IMR-90 (cell line): ENCODE results near the gene PPEF2. TPM values are rescaled to one million over a fixed set of nuclear protein-coding genes. Genes with fewer than 3 reads are reported as not detected.

Experiments
- ATAC-seq: fragments of 200-7000 bp; cut with Tn5 transposase; 2 replicates; pipeline ENCODE4 v1.9.1; 2020; ENCODE audit warnings: low read depth, mild to moderate bottlenecking, moderate library complexity
- Bru-seq: library from RNA; stranded (reverse); fragments of 400-500 nt; gene quantifications from one replicate; lab custom pipeline; 2021; lab: Mats Ljungman, UMichigan
- BruChase-seq, 2 experiments: library from RNA; stranded (reverse); fragments of 400-500 nt; gene quantifications; one replicate each; lab custom pipeline; 2021; lab: Mats Ljungman, UMichigan
- BruUV-seq: library from RNA; stranded (reverse); fragments of 400-500 nt; replicated peaks from 2 replicates; lab custom pipeline; 2021; lab: Mats Ljungman, UMichigan
- CTCF ChIA-PET: fragments of 300-600 bp; formaldehyde crosslinking; extraction: SDS; loops from one replicate; lab custom pipeline; 2021; ENCODE audit warnings: antibody characterized with exemption; lab: Yijun Ruan, JAX
- POLR2A ChIA-PET: fragments of 300-600 bp; sonication (Branson Sonifier 250); formaldehyde crosslinking; loops from one replicate; lab custom pipeline; 2022; ENCODE audit warnings: antibody characterized with exemption; ENCODE audit not compliant: unreplicated experiment; lab: Charles Lee
- DNase-seq: peaks from one replicate; pipeline ENCODE4 v3.0.0; 2013
- H2AFZ ChIP-seq: replicated peaks from 2 replicates; pipeline ENCODE3; 2013; ENCODE audit warnings: low read length, mild to moderate bottlenecking; ENCODE audit not compliant: poor library complexity
- H2AK5ac ChIP-seq: 2 replicates; pipeline ENCODE4 v1.6.1; 2013; ENCODE audit warnings: low read depth, low read length, inconsistent platforms
- H2AK9ac ChIP-seq: replicated peaks from 2 replicates; pipeline ENCODE3; 2013; ENCODE audit warnings: mild to moderate bottlenecking, low read depth, low read length, moderate library complexity; ENCODE audit not compliant: poor library complexity
- H2BK120ac ChIP-seq: 2 replicates; pipeline ENCODE4 v1.6.1; 2013; ENCODE audit warnings: low read depth, low read length, inconsistent platforms
- H2BK15ac ChIP-seq: 3 replicates; pipeline ENCODE4 v1.6.1; 2013; ENCODE audit warnings: low read depth, low read length, inconsistent platforms
- H2BK20ac ChIP-seq: 2 replicates; pipeline ENCODE4 v1.6.1; 2013; ENCODE audit warnings: low read depth, mild to moderate bottlenecking, inconsistent platforms, low read length, moderate library complexity
- H2BK5ac ChIP-seq: 2 replicates; pipeline ENCODE4 v1.6.1; 2013; ENCODE audit warnings: mild to moderate bottlenecking, low read depth, low read length, inconsistent platforms; ENCODE audit not compliant: poor library complexity, severe bottlenecking
- H3K14ac ChIP-seq: replicated peaks from 2 replicates; pipeline ENCODE4 v1.6.1; 2013; ENCODE audit warnings: low read depth, low read length, inconsistent platforms
- H3K18ac ChIP-seq: 2 replicates; pipeline ENCODE4 v1.6.1; 2013; ENCODE audit warnings: low read depth, low read length, control low read depth
- H3K23ac ChIP-seq: 2 replicates; pipeline ENCODE4 v1.6.1; 2013; ENCODE audit warnings: low read depth, low read length, inconsistent platforms
- H3K27ac ChIP-seq: 2 replicates; pipeline ENCODE4 v1.5.1; 2013; ENCODE audit warnings: mild to moderate bottlenecking, control low read depth, low read length; ENCODE audit not compliant: insufficient read depth
- H3K27me3 ChIP-seq: 2 replicates; pipeline ENCODE4 v1.6.1; 2013; ENCODE audit warnings: low read length; ENCODE audit not compliant: control insufficient read depth, insufficient read depth
- H3K36me3 ChIP-seq: 2 replicates; pipeline ENCODE4 v1.6.1; 2013; ENCODE audit warnings: low read length, mixed read lengths; ENCODE audit not compliant: control insufficient read depth, insufficient read depth
- H3K4ac ChIP-seq: 2 replicates; pipeline ENCODE4 v1.6.1; 2013; ENCODE audit warnings: low read depth, low read length, inconsistent platforms
- H3K4me1 ChIP-seq: 2 replicates; pipeline ENCODE4 v1.6.1; 2013; ENCODE audit warnings: low read length, mixed read lengths; ENCODE audit not compliant: control insufficient read depth, insufficient read depth
- H3K4me2 ChIP-seq: 2 replicates; pipeline ENCODE4 v1.6.1; 2013; ENCODE audit warnings: low read depth, mild to moderate bottlenecking, control low read depth, low read length, moderate library complexity
- H3K4me3 ChIP-seq: 2 replicates; pipeline ENCODE4 v1.5.1; 2013; ENCODE audit warnings: low read depth, mild to moderate bottlenecking, control low read depth, low read length, moderate library complexity; ENCODE audit not compliant: insufficient read depth
- H3K56ac ChIP-seq: 2 replicates; pipeline ENCODE4 v1.6.1; 2013; ENCODE audit warnings: low read length, inconsistent platforms; ENCODE audit not compliant: insufficient read depth; ENCODE audit errors: extremely low read depth
- H3K79me1 ChIP-seq, 2 experiments: 2 replicates each; pipeline ENCODE4 v1.6.1; 2013; ENCODE audit warnings: low read length in 2 of 2, inconsistent platforms in 1 of 2, low read depth in 1 of 2
- H3K9ac ChIP-seq: 2 replicates; pipeline ENCODE4 v1.6.1; 2013; ENCODE audit warnings: low read depth, low read length, control low read depth
- H3K9me1 ChIP-seq: 2 replicates; pipeline ENCODE4 v1.6.1; 2013; ENCODE audit warnings: low read length, inconsistent platforms; ENCODE audit not compliant: insufficient read depth
- H3K9me3 ChIP-seq: 2 replicates; pipeline ENCODE4 v1.6.1; 2013; ENCODE audit warnings: low read length; ENCODE audit not compliant: control insufficient read depth, insufficient read depth
- H4K20me1 ChIP-seq: 2 replicates; pipeline ENCODE4 v1.6.1; 2013; ENCODE audit warnings: low read length, inconsistent platforms; ENCODE audit not compliant: insufficient read depth
- H4K5ac ChIP-seq: 2 replicates; pipeline ENCODE4 v1.6.1; 2013; ENCODE audit warnings: mild to moderate bottlenecking, low read depth, low read length, control low read depth
- H4K8ac ChIP-seq, 2 experiments: 2 replicates each; pipeline ENCODE4 v1.6.1; 2013; ENCODE audit warnings: low read depth in 2 of 2, low read length in 2 of 2, control low read depth in 1 of 2, inconsistent platforms in 1 of 2
- H4K91ac ChIP-seq: 2 replicates; pipeline ENCODE4 v1.6.1; 2013; ENCODE audit warnings: low read depth, low read length, inconsistent platforms; ENCODE audit not compliant: insufficient read depth
- MXI1 ChIP-seq: IDR thresholded peaks from 2 replicates; pipeline ENCODE4 v1.6.1; 2012; ENCODE audit warnings: low read depth, mild to moderate bottlenecking, low read length, moderate library complexity, borderline replicate concordance
- NFE2L2 ChIP-seq: fragments of 150-350 bp; IDR thresholded peaks from 2 replicates; pipeline ENCODE4 v1.6.1; 2016; ENCODE audit warnings: low read depth, mild to moderate bottlenecking, low read length
- WGBS, 2 experiments: methylation state at CpG; one replicate each; pipeline versions ENCODE4 v1.1.5 to v1.1.7; 2013; ENCODE audit warnings: missing lambda C conversion rate in 2 of 2; ENCODE audit not compliant: insufficient read length in 1 of 2; ENCODE audit errors: extremely low coverage in 2 of 2; 5-methylcytosine and 5-hydroxymethylcytosine counted together
- dilution Hi-C: fragments of 300-500 bp; cut with HindIII; formaldehyde crosslinking; loops from one replicate; pipeline ENCODE4 v1.14.3; 2018; ENCODE audit warnings: low sequenced_read_pairs; ENCODE audit not compliant: unreplicated experiment
- in situ Hi-C: fragments of 300-500 bp; cut with MboI; formaldehyde crosslinking; loops from 3 replicates; pipeline ENCODE4 v1.14.3; 2019; ENCODE audit warnings: low sequenced_read_pairs, inconsistent platforms, mixed read lengths
- intact Hi-C: fragments of 100-400 bp; cut with micrococcal nuclease; formaldehyde crosslinking; loops from 2 replicates; pipeline ENCODE4 v1.10.0; 2022
- long read RNA-seq: library from polyadenylated mRNA; unstranded; transcript quantifications from one replicate; pipeline ENCODE4 v2.0.0, GENCODE V29; 2021; ENCODE audit not compliant: unreplicated experiment
- polyA plus RNA-seq, 3 experiments: library from polyadenylated mRNA; depleted of rRNA; stranded (reverse); fragments of >200 nt; gene quantifications; 2 replicates each; pipeline ENCODE4 v1.2.3, GENCODE V29; 2012; ENCODE audit warnings: low replicate concordance in 1 of 3
- total RNA-seq: library from RNA; depleted of rRNA; stranded (reverse); fragments of >200 nt; gene quantifications from 2 replicates; pipeline ENCODE4 v1.2.3, GENCODE V29; 2012; rRNA removed

The PPEF2 gene, protein sequence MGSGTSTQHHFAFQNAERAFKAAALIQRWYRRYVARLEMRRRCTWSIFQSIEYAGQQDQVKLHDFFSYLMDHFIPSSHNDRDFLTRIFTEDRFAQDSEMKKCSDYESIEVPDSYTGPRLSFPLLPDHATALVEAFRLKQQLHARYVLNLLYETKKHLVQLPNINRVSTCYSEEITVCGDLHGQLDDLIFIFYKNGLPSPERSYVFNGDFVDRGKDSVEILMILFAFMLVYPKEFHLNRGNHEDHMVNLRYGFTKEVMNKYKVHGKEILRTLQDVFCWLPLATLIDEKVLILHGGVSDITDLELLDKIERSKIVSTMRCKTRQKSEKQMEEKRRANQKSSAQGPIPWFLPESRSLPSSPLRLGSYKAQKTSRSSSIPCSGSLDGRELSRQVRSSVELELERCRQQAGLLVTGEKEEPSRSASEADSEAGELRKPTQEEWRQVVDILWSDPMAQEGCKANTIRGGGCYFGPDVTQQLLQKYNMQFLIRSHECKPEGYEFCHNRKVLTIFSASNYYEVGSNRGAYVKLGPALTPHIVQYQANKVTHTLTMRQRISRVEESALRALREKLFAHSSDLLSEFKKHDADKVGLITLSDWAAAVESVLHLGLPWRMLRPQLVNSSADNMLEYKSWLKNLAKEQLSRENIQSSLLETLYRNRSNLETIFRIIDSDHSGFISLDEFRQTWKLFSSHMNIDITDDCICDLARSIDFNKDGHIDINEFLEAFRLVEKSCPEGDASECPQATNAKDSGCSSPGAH
- total RNA-seq (not detected in 2 replicates), polyA plus RNA-seq (2012; rRNA removed) (not detected in 2 replicates), Bru-seq, nascent RNA (percentile 9 among the genes with signal in this experiment), BruChase-seq, experiment 1, labeled RNA remaining after a 6-hour chase (percentile 20 among the genes with signal in this experiment), BruChase-seq, experiment 2, labeled RNA remaining after a 2-hour chase (percentile 14 among the genes with signal in this experiment)
- not detected in 2 replicates for polyA plus RNA-seq (2012; cell fraction: cytosol; rRNA removed)
- polyA plus RNA-seq (2012; cell fraction: nucleus; rRNA removed; ENCODE audit: low replicate concordance): 0.02 TPM in 2 replicates
- long read RNA-seq: 0 reads

DNA sequence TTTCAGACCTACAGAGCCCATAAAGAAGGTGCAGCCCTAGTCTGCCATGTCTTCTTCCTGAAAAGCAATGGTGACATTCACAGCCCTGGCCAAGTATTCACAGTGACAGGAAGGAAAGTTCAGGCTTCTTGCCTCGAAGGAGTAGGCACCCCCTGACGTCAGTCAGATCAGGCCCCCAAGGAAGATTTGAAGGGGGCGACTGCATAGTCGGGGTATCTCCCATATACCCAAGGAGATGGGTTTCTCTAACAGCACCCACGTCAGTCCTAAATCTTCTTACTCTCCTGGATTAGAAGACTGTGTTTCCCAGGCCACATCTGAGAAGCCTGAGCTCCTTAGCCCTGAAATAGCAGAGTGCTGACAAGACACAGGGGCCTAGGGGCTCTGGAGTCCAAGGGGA lies at the start of gene PPEF2:
PPEF2 (minus strand) TSS at position 101 of the 400 bp plus-strand sequence. CDS start 6,127 bp downstream, outside the sequence.
- no peak within 1 kb of the TSS for H2BK15ac ChIP-seq
- TF ChIP-seq MXI1 (no peak), NFE2L2 (no peak)
- H2BK5ac ChIP-seq: no peak within 1 kb of the TSS
- H4K91ac ChIP-seq: no peak within 1 kb of the TSS
- H3K4me3 ChIP-seq: no peak within 1 kb of the TSS
- no peak within 1 kb of the TSS for H3K4ac ChIP-seq
- H3K18ac ChIP-seq: no peak within 1 kb of the TSS
- POLR2A ChIA-PET: no interaction called here
- no peak within 1 kb of the TSS for H3K27ac ChIP-seq
- no peak within 1 kb of the TSS for H2AK5ac ChIP-seq
- dilution Hi-C loops (no loop called here), intact Hi-C loops (no loop called here), in situ Hi-C loops (no loop called here)
- no peak for DNase-seq
- H3K4me1 ChIP-seq: no peaks in the 10 kb centered on the region
- H3K56ac ChIP-seq: no peak within 1 kb of the TSS
- H3K79me1 ChIP-seq: no peaks in the 10 kb centered on the region
- H2BK120ac ChIP-seq: no peak within 1 kb of the TSS
- H3K9ac ChIP-seq: no peak within 1 kb of the TSS
- no peaks in the 10 kb centered on the region for H3K9me3 ChIP-seq
- H3K9me1 ChIP-seq: 0 out of 2 replicates have a peak, but pooled peaks cover 3% of the 10 kb centered on the region
- no peaks in the 10 kb centered on the region for H3K36me3 ChIP-seq
- CTCF ChIA-PET: interaction anchor here (3.1 kb wide), 1 partner anchor 13 kb away, joined by 10 read pairs; no protein-coding TSS in a partner anchor
- no CpG with 5 or more reads among the region's 5 CpGs for WGBS, 2 experiments
- H4K5ac ChIP-seq: no peak within 1 kb of the TSS
- no peak within 1 kb of the TSS for H2AK9ac ChIP-seq
- H4K8ac ChIP-seq: no peak within 1 kb of the TSS
- no TSS peak for BruUV-seq
- no peak within 1 kb of the TSS for H2AFZ ChIP-seq
- no peak for ATAC-seq
- no peaks in the 10 kb centered on the region for H4K20me1 ChIP-seq
- no peak within 1 kb of the TSS for H3K14ac ChIP-seq
- H3K27me3 ChIP-seq: peaks cover 5% of the 10 kb centered on the region
- no peak within 1 kb of the TSS for H2BK20ac ChIP-seq
- no peak within 1 kb of the TSS for H3K4me2 ChIP-seq
- H3K23ac ChIP-seq: no peak within 1 kb of the TSS
